Neural cell (in vitro differentiated cells): Measurements from ENCODE around the gene MPHOSPH9.

Experiments
- EP300 ChIP-seq: fragments of 450-650 bp; conservative IDR thresholded peaks from 2 replicates; pipeline ENCODE4 v1.6.1; 2014; ENCODE audit warnings: antibody characterized with exemption, mild to moderate bottlenecking, moderate library complexity; ENCODE audit not compliant: poor library complexity, severe bottlenecking
- TAF1 ChIP-seq: IDR thresholded peaks from 2 replicates; pipeline ENCODE4 v1.6.1; 2012; ENCODE audit warnings: low read depth
- TF ChIP-seq, protein P1 (sequence below): fragments of 450-650 bp; IDR thresholded peaks from 2 replicates; pipeline ENCODE4 v1.5.1; 2014; ENCODE audit warnings: antibody characterized with exemption, mild to moderate bottlenecking, moderate library complexity; ENCODE audit not compliant: poor library complexity, severe bottlenecking

GRCh38 chr12:123242116-123242904, 9.4 kb upstream of the MPHOSPH9 start:
- TF ChIP-seq, protein P1, sequence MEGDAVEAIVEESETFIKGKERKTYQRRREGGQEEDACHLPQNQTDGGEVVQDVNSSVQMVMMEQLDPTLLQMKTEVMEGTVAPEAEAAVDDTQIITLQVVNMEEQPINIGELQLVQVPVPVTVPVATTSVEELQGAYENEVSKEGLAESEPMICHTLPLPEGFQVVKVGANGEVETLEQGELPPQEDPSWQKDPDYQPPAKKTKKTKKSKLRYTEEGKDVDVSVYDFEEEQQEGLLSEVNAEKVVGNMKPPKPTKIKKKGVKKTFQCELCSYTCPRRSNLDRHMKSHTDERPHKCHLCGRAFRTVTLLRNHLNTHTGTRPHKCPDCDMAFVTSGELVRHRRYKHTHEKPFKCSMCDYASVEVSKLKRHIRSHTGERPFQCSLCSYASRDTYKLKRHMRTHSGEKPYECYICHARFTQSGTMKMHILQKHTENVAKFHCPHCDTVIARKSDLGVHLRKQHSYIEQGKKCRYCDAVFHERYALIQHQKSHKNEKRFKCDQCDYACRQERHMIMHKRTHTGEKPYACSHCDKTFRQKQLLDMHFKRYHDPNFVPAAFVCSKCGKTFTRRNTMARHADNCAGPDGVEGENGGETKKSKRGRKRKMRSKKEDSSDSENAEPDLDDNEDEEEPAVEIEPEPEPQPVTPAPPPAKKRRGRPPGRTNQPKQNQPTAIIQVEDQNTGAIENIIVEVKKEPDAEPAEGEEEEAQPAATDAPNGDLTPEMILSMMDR, result no peak
- no peak for TF ChIP-seq TAF1
- no peak for TF ChIP-seq EP300
